HepG2 (cell line): ENCODE results near the gene SNU13.
"Not testable (repeated sequence)": the region's sequence is repeated elsewhere in the genome, so short reads cannot be mapped to it uniquely, and the experiment has no call there.

Experiments
- CHCHD3 ChIP-seq: sonication (generic); formaldehyde crosslinking; IDR thresholded peaks from 2 replicates; pipeline ENCODE4 v1.8.0; 2022; ENCODE audit warnings: mild to moderate bottlenecking, missing genetic modification reagents, moderate library complexity
- EZH2 ChIP-seq: conservative IDR thresholded peaks from 2 replicates; pipeline ENCODE4 v1.6.1; 2012; ENCODE audit warnings: mild to moderate bottlenecking, low read depth, low read length, moderate library complexity
- NR3C1 ChIP-seq: sonication (generic); formaldehyde crosslinking; IDR thresholded peaks from 2 replicates; pipeline ENCODE4 v1.4.0; 2020; ENCODE audit warnings: missing genetic modification reagents
- PRDM4 ChIP-seq: sonication (generic); formaldehyde crosslinking; IDR thresholded peaks from 2 replicates; pipeline ENCODE4 v1.9.0; 2021; ENCODE audit warnings: missing genetic modification reagents, borderline replicate concordance
- RXRA ChIP-seq: sonication (generic); formaldehyde crosslinking; IDR thresholded peaks from 2 replicates; pipeline ENCODE4 v1.5.1; 2020; ENCODE audit warnings: missing genetic modification reagents
- ZNF34 ChIP-seq: sonication (generic); formaldehyde crosslinking; IDR thresholded peaks from 2 replicates; pipeline ENCODE4 v1.4.0; 2020; ENCODE audit warnings: mild to moderate bottlenecking, missing genetic modification reagents, borderline replicate concordance
- ZNF354B ChIP-seq: sonication (generic); formaldehyde crosslinking; IDR thresholded peaks from 2 replicates; pipeline ENCODE4 v1.8.0; 2022; ENCODE audit warnings: mild to moderate bottlenecking, missing genetic modification reagents
- ZNF780A ChIP-seq: sonication (generic); formaldehyde crosslinking; IDR thresholded peaks from 2 replicates; pipeline ENCODE4 v1.8.0; 2022; ENCODE audit warnings: mild to moderate bottlenecking, missing genetic modification reagents, moderate library complexity

- not testable (repeated sequence) for TF ChIP-seq RXRA (CRISPR knock-in tag); PRDM4; ZNF354B (CRISPR knock-in tag); CHCHD3 (CRISPR knock-in tag); NR3C1 (CRISPR knock-in tag); ZNF780A (CRISPR knock-in tag); EZH2; ZNF34 (CRISPR knock-in tag)
Measured at GRCh38 chr22:41733241-41733640, 44.6 kb upstream of the SNU13 start.
